Measurements from ENCODE around the gene KATNBL1. TPM values are rescaled to one million over a fixed set of nuclear protein-coding genes. Genes with fewer than 3 reads are reported as not detected.

KATNBL1 gene
- total RNA-seq, 1 experiment from 2014 or later: 46.8 TPM

DNA sequence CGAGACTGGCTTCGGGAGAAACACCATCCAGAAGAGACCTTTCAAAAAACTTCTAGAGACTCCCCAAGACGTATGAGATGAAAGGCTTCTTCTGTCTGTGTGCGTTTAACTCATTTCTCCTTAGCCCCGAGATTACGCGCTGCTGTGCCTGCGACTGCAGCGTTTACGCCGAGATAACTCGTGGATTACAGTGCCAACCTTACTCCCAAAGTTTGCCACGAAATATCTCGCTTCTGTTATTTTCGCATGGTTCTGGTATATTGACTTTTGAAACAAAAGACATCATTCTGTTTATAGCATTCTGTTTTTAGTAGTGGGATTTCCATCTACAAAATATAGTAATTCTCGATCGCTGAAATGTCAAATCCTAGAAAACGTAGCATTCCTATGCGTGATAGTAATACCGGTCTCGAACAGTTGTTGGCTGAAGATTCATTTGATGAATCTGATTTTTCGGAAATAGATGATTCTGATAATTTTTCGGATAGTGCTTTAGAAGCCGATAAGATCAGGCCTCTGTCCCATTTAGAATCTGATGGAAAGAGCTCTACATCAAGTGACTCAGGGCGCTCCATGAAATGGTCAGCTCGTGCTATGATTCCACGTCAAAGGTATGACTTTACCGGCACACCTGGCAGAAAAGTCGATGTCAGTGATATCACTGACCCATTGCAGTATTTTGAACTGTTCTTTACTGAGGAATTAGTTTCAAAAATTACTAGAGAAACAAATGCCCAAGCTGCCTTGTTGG is 107.5 kb downstream of the KATNBL1 start:
- Histone ChIP-seq H4K5ac (ENCODE audit: insufficient read length, low read depth, low read length) (no peak overlapping the region), H3K9ac (ENCODE audit: extremely low read depth, insufficient read length, low read length) (peak overlapping the region; percentile 33), H2BK5ac (ENCODE audit: insufficient read length, low read length) (no peak overlapping the region), H4K8ac (replicated peaks; ENCODE audit: insufficient read length, low read depth, low read length) (no peak overlapping the region), H4K20me1 (ENCODE audit: control insufficient read depth, insufficient read depth, insufficient read length) (no peaks in the 10 kb centered on the region), H3K23ac (ENCODE audit: insufficient read length, low read depth, low read length) (no peak overlapping the region), H3K79me2 (ENCODE audit: insufficient read depth, low read length) (peaks cover 7% of the 10 kb centered on the region; the same call in 1 of the 2 replicates), H3K79me1 (ENCODE audit: insufficient read depth, low read depth, low read length, poor library complexity, severe bottlenecking) (no peaks in the 10 kb centered on the region), H4K91ac (ENCODE audit: insufficient read length, low read depth, low read length) (no peak overlapping the region), H3K4me1 (ENCODE audit: insufficient read depth, low read length) (no peaks in the 10 kb centered on the region), H3K23me2 (ENCODE audit: insufficient read length, low read depth, low read length, poor library complexity, severe bottlenecking) (peaks cover 8% of the 10 kb centered on the region), H3K4me2 (ENCODE audit: insufficient read depth, insufficient read length, low read length) (peak overlapping the region; percentile 95), H2BK120ac (ENCODE audit: low read depth, low read length, poor library complexity, severe bottlenecking) (no peak overlapping the region), H2BK15ac (ENCODE audit: low read depth, low read length) (no peak overlapping the region), H3K56ac (ENCODE audit: insufficient read length, low read depth, low read length) (no peak overlapping the region), H2AK5ac (ENCODE audit: insufficient read length, low read length) (no peak overlapping the region), H3K27ac (ENCODE audit: insufficient read length, low read depth, low read length) (no peak overlapping the region), H3T11ph (ENCODE audit: low read length) (no peak overlapping the region), H2BK20ac (ENCODE audit: low read depth, low read length, poor library complexity, severe bottlenecking) (no peak overlapping the region), H3K9me3 (ENCODE audit: control insufficient read depth, low read depth, low read length) (no peaks in the 10 kb centered on the region), H2BK12ac (ENCODE audit: insufficient read length, low read depth, low read length) (no peak overlapping the region), H2AFZ (ENCODE audit: low read length) (no peak overlapping the region), H3K4ac (ENCODE audit: low read depth, low read length) (no peak overlapping the region), H3K27me3 (ENCODE audit: insufficient read depth, low read length) (no peaks in the 10 kb centered on the region), H3K18ac (ENCODE audit: insufficient read length, low read depth, low read length) (no peak overlapping the region), H3K14ac (ENCODE audit: insufficient read depth, low read length) (no peak overlapping the region)
- peak overlapping the region; percentile 100 for H3K4me3 Mint-ChIP-seq
- H3K4me1 Mint-ChIP-seq: peaks cover 10 to 18% of the 10 kb centered on the region in 2 experiments; a peak in 3 of 4 replicates
- TF ChIP-seq, protein P1, sequence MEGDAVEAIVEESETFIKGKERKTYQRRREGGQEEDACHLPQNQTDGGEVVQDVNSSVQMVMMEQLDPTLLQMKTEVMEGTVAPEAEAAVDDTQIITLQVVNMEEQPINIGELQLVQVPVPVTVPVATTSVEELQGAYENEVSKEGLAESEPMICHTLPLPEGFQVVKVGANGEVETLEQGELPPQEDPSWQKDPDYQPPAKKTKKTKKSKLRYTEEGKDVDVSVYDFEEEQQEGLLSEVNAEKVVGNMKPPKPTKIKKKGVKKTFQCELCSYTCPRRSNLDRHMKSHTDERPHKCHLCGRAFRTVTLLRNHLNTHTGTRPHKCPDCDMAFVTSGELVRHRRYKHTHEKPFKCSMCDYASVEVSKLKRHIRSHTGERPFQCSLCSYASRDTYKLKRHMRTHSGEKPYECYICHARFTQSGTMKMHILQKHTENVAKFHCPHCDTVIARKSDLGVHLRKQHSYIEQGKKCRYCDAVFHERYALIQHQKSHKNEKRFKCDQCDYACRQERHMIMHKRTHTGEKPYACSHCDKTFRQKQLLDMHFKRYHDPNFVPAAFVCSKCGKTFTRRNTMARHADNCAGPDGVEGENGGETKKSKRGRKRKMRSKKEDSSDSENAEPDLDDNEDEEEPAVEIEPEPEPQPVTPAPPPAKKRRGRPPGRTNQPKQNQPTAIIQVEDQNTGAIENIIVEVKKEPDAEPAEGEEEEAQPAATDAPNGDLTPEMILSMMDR (conservative IDR thresholded peaks at IDR 0.05): no peak
- no peak for DNase-seq
- H3K27ac Mint-ChIP-seq: peak overlapping the region in 2 of 3 experiments; percentile 91 to 95; a peak in 3 of 7 replicates
- peaks cover 2 to 7% (median 4%) of the 10 kb centered on the region in 3 experiments; a peak in 2 of 7 replicates for H3K36me3 Mint-ChIP-seq (ENCODE audit: insufficient read depth in 1 of 3, low read depth in 3 of 3)
- no peaks in the 10 kb centered on the region for H3K27me3 Mint-ChIP-seq (ENCODE audit: low read depth)
- no peaks in the 10 kb centered on the region for H3K9me3 Mint-ChIP-seq
- no CpG with 5 or more reads among the region's 29 CpGs for WGBS (ENCODE audit: extremely low coverage, insufficient read length, low lambda C conversion rate)

Measured in H9 (cell line).